Endothelial cell of umbilical vein (primary cell): ENCODE data around the gene ZNF488.

Experiments used
- CTCF ChIP-seq, 2 donors: IDR thresholded peaks; 1 replicate in 1 of 2; 2 replicates in 1 of 2; pipeline ENCODE4 v1.5.1; 2011; ENCODE audit warnings: low read length in 2 of 2, mild to moderate bottlenecking in 2 of 2, moderate library complexity in 2 of 2, control low read depth in 1 of 2, inconsistent platforms in 1 of 2, low read depth in 1 of 2; ENCODE audit not compliant: insufficient read depth in 1 of 2; ENCODE audit errors: extremely low read depth in 1 of 2
- EZH2 ChIP-seq: IDR thresholded peaks from 2 replicates; pipeline ENCODE4 v1.6.1; 2012; ENCODE audit warnings: borderline replicate concordance, low read depth, mild to moderate bottlenecking, moderate library complexity, low read length, inconsistent platforms; ENCODE audit not compliant: severe bottlenecking
- GATA2 ChIP-seq: IDR thresholded peaks from 2 replicates; pipeline ENCODE4 v1.7.0; 2011; ENCODE audit warnings: low read depth, mild to moderate bottlenecking, moderate library complexity, mixed read lengths, low read length; ENCODE audit not compliant: insufficient read length, insufficient read depth
- MAX ChIP-seq: IDR thresholded peaks from 2 replicates; pipeline ENCODE4 v1.6.1; 2011; ENCODE audit not compliant: insufficient read depth, insufficient read length

- TF ChIP-seq CTCF (IDR thresholded peaks at IDR 0.05; ENCODE audit: extremely low read depth in 1 of 2, insufficient read depth in 1 of 2, low read depth in 1 of 2, low read length in 2 of 2) (no peak), EZH2 (no peak), GATA2 (no peak), MAX (no peak)
Observed at GRCh38 chr10:47339759-47340607, 44.1 kb downstream of the ZNF488 start.
